ENCODE data around the gene RHBDL1.

Gene RHBDL1

GRCh38 chr16:659618-660017 lies 15.9 kb upstream of the RHBDL1 start:
- Mint-ChIP-seq H3K4me1 (no peaks in the 10 kb centered on the region), H3K9me3 (no peaks in the 10 kb centered on the region), H3K27me3 (ENCODE audit: low read depth) (no peaks in the 10 kb centered on the region), H3K36me3 (ENCODE audit: low read depth) (no peaks in the 10 kb centered on the region), H3K4me3 (no peak overlapping the region), H3K27ac (no peak overlapping the region)
- TF ChIP-seq CTCF (IDR thresholded peaks at IDR 0.05; ENCODE audit: unreplicated experiment in 3 of 3): no peak

DNA sequence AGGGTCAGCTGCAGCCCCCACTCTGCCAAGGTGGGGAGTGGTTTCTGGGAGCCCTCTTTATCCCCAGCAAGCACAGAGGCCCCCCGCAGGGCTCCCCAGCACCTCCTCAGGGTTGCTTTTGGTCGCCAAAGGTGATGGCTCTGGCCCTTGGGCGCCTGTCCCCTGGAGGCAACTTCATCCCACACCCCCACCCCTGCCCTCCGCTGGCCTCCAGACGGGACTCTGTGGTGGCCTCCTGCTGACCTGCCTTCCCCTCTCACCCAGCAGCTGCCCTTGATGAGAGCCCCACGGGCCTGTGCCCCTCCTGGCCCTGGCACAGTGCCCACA lies 15.4 kb upstream of the RHBDL1 start:
- Mint-ChIP-seq H3K4me1 (no peaks in the 10 kb centered on the region), H3K27ac (no peak overlapping the region), H3K9me3 (no peaks in the 10 kb centered on the region), H3K27me3 (ENCODE audit: low read depth) (no peaks in the 10 kb centered on the region), H3K4me3 (no peak overlapping the region), H3K36me3 (ENCODE audit: low read depth) (no peaks in the 10 kb centered on the region)
- TF ChIP-seq CTCF (IDR thresholded peaks at IDR 0.05; ENCODE audit: unreplicated experiment in 3 of 3): no peak

DNA sequence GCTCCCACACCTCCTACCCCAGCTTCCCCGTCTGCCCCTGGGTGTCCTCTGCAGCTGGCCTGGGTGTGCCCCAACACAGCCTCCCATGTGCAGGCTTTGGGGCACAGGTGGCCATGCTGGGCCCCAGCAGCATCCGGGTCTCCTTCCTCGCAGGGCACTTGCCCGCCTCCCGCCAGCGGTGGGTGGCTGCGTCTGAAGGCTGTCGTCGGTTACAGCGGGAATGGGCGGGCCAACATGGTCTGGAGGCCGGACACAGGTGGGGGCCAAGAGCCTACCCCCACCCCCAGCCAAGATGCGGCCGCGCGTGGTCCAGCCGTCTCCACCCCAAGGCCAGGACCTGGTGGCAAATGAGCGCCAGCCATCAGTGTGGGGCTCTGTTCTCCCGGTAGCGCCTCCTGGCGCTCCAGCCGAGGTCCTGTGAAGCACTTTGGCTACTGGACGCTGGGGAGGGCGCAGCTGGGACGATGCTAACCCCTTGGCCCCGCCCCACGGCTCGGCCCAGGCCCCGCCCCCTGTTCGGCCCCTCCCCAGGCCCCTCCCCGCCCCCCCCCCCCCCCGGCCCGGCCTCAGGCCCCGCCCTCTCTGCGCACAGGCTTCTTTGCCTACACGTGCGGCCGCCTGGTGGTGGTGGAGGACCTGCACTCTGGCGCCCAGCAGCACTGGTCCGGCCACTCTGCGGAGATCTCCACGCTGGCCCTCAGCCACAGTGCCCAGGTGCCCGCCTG lies 14.8 kb upstream of the RHBDL1 start:
- H3K4me3 Mint-ChIP-seq: no peak overlapping the region
- peak; percentile 57 to 66 (median 62) for TF ChIP-seq CTCF (IDR thresholded peaks at IDR 0.05; ENCODE audit: unreplicated experiment in 3 of 3)
- H3K36me3 Mint-ChIP-seq (ENCODE audit: low read depth): no peaks in the 10 kb centered on the region

DNA sequence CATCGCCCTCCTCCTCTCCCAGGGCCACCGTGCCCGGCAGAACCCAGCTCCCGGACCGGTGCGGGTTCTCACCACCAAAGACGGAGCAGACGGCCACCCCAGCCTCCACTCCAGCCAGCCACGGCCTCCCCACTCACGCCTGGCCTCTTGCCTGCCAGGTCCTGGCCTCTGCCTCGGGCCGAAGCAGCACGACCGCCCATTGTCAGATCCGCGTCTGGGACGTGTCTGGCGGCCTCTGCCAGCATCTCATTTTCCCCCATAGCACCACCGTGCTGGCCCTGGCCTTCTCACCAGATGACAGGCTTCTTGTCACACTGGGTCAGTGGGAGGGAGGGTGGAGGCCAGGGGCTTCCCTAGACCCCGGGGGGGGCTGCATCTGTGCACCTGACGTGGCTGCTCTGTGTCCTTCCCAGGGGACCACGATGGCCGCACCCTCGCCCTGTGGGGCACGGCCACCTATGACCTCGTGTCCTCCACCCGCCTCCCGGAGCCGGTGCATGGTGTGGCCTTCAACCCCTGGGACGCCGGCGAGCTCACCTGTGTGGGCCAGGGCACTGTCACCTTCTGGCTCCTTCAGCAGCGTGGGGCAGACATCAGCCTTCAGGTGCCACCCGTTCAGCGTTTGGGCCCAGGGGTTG lies 14.2 kb upstream of the RHBDL1 start:
- no peaks in the 10 kb centered on the region for H3K27me3 Mint-ChIP-seq (ENCODE audit: low read depth)

More for the DNA sequence above, 14.8 kb upstream of the RHBDL1 start:
- H3K9me3 Mint-ChIP-seq: no peaks in the 10 kb centered on the region
- H3K27ac Mint-ChIP-seq: no peak overlapping the region
- no peaks in the 10 kb centered on the region for H3K4me1 Mint-ChIP-seq
- no peaks in the 10 kb centered on the region for H3K27me3 Mint-ChIP-seq (ENCODE audit: low read depth)

DNA sequence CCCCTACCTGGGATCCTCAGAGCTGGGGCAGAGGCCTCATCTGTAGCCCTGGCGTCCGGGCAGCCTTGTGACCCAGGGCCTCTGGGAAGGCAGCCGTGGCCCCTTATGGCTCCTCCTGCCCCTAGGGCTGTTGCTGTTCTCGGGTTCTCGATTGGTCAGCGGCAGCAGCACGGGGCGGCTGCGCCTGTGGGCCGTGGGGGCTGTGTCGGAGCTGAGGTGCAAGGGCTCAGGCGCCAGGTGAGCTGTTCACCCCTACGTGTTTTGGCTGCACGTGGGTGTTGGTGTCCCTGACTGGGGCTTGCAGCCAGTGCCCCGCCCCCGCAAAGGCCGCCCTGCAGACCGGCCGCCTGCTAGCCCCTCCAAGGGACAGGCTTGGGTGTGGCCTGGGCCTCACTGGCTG lies 13.4 kb upstream of the RHBDL1 start:
- Mint-ChIP-seq H3K36me3 (ENCODE audit: low read depth) (no peaks in the 10 kb centered on the region), H3K27ac (no peak overlapping the region)

More for the DNA sequence above, 14.2 kb upstream of the RHBDL1 start:
- no peak overlapping the region for H3K4me3 Mint-ChIP-seq
- no peak for TF ChIP-seq CTCF (IDR thresholded peaks at IDR 0.05; ENCODE audit: unreplicated experiment in 3 of 3)
- H3K36me3 Mint-ChIP-seq (ENCODE audit: low read depth): no peaks in the 10 kb centered on the region
- no peak overlapping the region for H3K27ac Mint-ChIP-seq
- H3K9me3 Mint-ChIP-seq: no peaks in the 10 kb centered on the region
- H3K4me1 Mint-ChIP-seq: no peaks in the 10 kb centered on the region

More for the DNA sequence above, 13.4 kb upstream of the RHBDL1 start:
- Mint-ChIP-seq H3K27me3 (ENCODE audit: low read depth) (no peaks in the 10 kb centered on the region), H3K4me3 (no peak overlapping the region), H3K9me3 (no peaks in the 10 kb centered on the region), H3K4me1 (no peaks in the 10 kb centered on the region)
- TF ChIP-seq CTCF (IDR thresholded peaks at IDR 0.05; ENCODE audit: unreplicated experiment in 3 of 3): no peak

Measured in nephron (organoid).